HG03521 (cell line): ENCODE data around the gene MRPL10.

ENCODE experiments used
- ATAC-seq: cut with Tn5 transposase; IDR thresholded peaks from one replicate; pipeline ENCODE4 v1.9.1; 2021; ENCODE audit warnings: mild to moderate bottlenecking, moderate library complexity; ENCODE audit not compliant: unreplicated experiment

MRPL10 gene

DNA sequence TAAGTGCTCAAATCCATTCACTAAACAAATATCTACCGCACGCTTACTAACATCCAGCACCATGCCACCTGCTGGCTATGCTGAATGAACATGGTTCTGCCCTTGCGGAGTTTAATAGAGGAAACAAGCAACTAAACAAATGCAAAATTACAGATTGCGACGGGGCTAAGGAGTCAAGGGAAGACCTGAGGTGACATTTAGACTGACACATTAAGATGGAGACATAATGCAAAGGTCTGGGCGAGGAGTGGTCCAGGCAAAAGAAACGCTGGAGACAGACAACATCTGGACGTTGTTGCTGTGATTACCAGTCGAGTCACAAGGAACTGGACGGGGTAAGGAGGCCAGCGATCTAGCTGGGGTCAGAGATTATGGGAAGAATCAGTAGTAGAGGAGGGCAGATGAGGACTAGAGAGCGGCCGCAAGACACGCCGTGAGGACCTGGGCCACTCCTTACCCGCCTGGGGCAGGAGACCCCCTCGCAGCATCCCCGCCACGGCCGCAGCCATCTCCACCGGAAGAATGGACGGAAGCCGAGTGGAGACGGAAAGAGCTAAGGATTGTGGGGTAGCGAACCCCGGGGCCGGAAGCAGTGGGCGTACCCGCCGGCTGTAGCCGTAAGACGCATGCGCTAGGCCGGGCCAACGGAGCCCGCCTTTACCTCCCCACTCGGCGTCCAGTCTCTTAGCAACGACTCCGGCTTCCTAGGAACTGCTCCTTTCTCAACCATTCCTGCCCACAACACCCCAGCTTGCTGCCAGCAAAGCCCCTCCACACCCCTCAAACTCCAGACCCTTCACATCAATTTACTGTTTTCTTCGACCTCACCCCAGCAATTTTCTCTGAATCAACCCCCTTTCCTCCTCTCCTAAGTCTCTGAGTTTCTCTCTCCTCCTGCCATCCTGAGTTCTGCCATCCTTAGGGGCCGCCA lies at the start of gene MRPL10, which contains the start of gene LRRC46:
MRPL10 (minus strand) TSS at position 539 of the 931 bp plus-strand sequence; CDS start at position 509, 30 bp downstream.
LRRC46 (plus strand) TSS at position 668 of the 931 bp plus-strand sequence. CDS start 320 bp downstream, outside the sequence.
- peak; percentile 75 for ATAC-seq

GRCh38 chr17:47879776-47880454 lies 48.6 kb upstream of the MRPL10 start:
- no peak for ATAC-seq

DNA sequence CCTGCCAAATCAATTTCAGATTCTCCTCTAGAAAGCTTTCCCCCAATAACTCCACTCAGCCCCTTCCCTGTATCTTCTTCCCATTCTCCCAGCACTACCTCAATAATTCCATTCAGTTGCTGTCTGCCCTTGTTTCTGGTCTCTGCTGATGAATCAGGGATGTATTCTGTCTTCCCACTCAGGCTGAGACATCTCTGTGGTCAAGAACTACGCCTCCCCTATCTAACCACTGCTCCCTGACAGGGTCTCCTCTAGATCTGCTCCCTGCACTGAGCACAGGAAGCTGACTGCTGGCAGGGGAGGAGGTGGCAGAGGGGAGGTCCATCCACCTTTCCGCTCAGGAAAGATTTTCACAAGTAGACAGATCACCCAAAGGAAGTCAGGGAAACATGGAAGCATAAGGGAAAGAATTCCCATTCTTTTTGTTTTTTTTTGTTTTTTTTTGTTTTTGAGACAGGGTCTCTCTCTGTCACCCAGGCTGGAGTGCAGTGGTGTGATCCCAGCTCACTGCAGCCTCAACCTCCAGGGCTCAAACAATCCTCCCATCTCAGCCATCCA lies 47.8 kb upstream of the MRPL10 start:
- ATAC-seq, result no peak

DNA sequence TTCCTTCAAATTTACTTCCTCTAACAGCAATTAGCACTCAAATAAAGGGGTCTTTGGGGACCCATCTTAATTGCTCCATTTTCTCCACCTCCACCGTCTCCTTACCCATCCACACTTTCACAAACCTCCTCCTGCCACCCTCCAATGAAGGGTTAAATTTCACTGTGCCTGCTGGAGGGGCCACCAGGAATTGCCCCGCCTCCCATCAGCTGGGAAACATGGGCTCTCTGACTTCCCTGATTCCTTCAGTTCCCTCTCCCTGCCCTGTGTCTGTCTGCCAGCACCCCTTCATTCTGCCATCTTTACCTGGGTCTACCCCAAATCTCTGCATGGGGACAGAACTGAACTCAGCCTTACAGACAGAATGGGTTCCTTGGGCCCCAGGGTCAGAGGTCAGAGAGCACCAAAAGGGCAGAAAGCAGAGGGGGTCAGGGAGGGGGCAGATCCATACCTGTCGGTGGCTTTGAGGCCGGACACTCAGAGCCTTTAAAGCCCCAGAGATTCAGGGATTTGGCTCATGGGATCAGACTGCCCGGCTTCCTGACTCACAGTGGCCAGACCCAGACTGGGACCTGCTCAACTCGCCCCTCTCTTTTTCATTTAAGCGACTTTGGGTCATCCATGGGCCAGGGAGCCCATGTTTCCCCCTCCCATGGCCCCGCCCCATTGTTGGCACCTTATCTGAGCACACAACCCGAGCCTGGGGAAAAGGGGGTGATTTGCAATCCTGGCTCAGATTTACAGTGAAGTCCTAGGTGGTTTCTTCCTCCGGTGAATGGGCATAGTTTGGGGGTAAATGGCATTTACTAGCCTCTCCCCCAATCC lies 47.1 kb upstream of the MRPL10 start:
- no peak for ATAC-seq

GRCh38 chr17:47877368-47878034 lies 46.2 kb upstream of the MRPL10 start:
- no peak for ATAC-seq

DNA sequence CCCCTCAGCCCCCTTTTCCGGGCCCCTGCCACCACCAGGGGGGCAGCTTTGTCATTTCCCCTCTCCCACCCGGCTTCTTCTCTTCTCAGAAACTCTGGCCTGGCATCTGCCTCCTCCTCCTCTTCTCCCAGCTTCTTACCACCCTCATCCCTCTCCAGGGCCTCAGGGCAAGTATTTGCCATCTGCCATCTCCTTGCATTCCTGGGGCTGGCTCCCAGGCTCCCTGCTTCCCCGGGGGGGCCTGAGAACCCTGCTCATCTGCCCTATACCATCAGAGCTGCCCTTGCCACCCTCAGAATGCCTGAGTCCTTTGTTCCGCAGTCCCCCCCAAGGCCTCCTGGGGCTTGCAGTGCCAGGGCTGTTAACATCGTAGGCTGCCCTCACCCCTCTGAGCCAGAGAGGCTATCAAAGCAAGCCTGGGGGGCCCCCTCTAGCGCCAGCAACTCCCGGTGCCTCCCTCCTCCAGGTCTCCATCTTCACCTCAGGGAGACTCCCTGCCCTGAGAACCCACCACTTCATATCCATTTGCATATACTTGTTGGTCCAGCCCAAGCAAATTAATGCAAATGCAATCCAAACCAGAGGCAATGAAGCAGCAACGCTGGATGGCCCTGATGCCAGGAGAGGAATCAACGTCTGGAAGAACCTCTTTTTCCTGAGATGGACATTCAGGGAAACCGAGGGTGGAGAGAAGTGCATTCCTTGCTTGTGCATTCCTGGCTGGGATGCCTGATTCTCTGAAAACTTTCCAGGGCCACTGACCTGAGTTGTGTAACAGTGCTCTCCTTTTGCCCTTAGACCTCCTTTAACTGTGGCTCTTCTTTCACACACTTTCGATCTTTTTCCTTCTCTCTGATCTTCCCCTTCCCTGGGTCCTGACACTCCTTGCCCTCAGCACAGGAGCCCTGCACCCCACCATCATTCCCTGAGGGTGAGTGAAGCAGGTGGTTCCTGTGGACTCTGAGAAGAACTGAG lies 44.0 kb upstream of the MRPL10 start:
- no peak for ATAC-seq

DNA sequence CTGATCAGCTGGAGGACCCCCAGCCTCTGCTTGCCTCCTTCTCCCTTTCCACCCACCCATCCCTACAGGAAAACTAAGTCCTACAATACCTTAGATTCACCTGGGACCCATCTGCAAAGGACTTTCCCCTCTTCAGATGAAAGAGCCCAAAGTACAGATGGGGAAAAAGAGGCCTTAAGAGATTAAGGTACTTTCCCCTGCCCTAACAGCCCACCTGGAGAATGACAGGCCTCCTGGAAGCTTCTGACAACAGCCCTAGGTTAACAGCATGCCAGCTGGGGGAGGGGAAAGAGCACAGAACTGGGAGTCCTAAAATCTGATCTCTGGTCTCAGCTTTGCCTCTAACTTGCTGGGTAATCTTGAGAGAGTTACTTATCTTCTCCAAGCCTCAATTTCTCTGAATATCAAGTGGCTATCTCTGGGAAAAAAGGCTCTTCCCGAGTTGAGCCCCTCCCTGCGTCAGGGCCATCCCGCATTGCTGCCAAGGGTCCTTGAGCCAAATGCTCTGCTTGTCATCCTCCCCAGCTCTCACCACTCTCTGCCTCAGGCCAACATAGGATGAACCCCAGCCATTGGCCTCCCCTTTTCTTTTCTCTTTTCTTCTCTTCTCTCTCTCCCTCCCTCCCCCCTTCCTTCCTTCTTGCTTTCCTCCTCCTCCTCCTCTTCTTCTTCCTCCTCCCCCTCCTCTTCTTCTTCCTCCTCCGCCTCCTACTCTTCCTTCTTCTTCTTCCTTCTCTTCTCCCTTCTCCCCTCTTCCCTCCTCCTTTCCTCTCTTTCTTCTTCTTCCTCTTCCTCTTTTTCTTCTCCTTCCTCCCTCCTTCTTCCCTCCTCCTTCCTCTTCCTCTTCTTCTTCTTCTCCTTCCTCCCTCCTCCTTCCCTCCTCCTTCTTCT lies 42.1 kb upstream of the MRPL10 start:
- ATAC-seq, result no peak

- no peak for ATAC-seq
These were observed 41.4 kb upstream of the MRPL10 start for GRCh38 chr17:47872651-47873161.

GRCh38 chr17:47872019-47872650 lies 40.8 kb upstream of the MRPL10 start:
- ATAC-seq, result no peak

- ATAC-seq, result no peak
These were observed 39.7 kb upstream of the MRPL10 start for GRCh38 chr17:47871048-47871447.

- ATAC-seq, result no peak
These were observed 38.7 kb upstream of the MRPL10 start for GRCh38 chr17:47870056-47870455.

- no peak for ATAC-seq
These were observed 37.8 kb upstream of the MRPL10 start for GRCh38 chr17:47869114-47869513.

DNA sequence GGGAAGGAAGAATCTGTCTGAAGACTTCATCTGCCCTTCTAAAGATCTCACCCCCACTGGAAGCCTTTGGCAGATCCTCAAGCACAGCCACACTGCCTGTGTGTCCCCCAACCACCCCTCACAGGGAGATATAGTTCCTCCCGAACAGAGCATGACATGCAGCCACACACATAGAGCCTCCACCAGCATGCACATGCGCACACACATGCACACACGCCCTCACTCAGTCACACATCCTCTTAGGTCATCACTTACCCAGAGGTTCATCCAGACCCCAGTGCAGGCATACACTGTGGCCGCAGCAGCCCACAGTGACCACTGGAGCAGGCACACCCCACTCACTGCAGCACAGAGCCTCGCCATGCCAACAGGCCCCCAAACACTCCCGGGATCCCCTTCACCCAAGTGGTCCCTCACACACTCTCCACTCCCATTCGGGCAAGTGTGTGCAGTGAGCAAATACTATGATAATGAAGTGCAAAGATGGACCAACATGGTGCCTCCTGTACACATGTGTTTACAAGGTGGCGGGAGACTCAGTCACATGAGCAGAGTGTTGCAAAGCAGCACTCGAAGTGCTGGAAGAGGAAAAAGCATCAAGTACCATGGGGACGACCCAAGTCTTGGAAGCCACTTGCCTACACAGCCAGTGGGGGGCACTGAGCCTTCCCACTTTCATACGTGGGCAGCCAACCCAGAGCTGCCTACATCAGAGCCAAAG lies 36.6 kb upstream of the MRPL10 start:
- ATAC-seq, result no peak

DNA sequence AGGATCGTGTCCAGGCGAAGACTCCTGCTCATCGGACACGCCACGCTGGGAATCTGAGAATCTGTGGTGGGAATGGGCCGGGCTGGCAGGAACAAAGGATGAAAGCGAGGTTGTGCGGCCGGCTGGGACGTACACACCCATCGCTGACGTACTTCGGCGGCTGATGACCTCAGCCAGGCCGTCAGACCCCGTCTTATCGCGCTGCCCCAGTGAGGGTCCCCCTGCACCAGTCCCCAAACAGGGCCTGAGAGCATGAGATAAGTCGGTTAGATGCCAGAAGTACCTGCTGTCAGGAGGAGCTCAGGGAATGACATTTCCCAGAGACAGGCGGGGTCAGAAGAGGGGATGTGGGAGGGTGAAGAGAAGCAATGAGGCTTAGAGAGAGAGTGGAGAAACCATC lies 35.6 kb upstream of the MRPL10 start:
- ATAC-seq, result no peak

DNA sequence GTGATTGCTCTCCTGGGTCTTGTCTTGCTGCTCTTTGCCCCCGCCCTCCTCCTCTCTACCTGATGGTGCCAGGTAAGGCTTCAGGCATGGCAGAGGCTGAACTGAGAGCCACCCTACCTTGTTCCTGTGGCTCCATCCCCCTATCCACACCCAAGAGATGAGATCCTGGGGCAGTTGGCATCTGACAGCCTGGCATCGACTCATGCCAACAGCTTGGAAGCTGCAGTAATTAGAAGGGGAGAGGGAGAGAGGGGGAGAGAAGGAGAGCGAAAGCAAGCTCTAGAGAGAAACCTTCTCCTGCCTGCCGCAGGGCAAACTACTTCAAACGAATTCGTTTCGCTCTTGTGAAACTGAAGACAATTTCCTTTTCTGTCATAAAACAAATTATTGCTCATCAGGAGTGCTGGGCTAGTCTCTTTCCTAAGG lies 33.5 kb upstream of the MRPL10 start:
- ATAC-seq, result no peak

DNA sequence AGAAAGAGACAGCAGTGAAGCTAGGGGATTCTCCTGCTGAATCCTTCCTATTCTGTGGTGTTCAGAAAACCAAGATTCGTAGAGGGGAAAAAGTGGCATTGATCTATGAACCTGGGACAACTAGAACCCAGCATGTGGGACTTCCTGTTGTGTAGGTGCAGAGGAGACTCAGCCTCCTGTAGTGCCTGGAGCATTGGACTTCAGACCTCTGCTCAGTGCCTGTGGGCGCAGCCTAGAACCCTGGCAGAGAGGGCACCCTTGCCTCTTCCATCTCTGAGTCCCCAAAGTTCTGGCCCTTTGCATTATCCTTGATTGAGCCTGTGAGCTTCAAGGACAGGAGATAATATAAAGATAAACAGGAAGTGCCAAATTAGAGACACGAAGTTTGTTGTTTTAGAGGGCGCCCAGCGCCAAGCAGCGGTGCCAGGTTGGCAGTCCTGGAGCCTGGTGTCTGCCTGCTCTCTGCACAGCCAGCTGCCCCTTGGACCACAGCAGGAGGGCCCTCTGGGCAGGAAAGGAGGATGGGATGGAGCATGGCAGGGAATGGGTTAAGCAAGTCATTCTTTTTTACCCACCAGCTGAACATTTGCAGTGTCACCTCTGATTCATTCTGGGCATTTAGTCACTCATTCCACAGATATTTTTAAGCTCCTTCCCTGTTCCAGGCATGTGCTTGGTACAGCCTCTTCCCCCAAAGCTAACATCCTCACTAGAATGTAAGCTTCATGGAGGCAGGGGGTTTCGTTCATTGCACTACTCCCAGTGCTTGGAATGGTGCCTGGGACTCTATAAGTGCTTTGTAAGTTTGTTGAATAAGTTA lies 31.5 kb upstream of the MRPL10 start:
- ATAC-seq, result no peak
